HG03025 (cell line): ENCODE data around the gene OR2C3.

ENCODE experiments used
- ATAC-seq: cut with Tn5 transposase; IDR thresholded peaks from one replicate; pipeline ENCODE4 v1.9.1; 2021; ENCODE audit warnings: mild to moderate bottlenecking, moderate library complexity; ENCODE audit not compliant: unreplicated experiment, low FRiP score

OR2C3 gene

GRCh38 chr1:247536340-247536739 is at the start of gene OR2C3:
Gene OR2C3 (minus strand): TSS chr1:247536440. CDS start chr1:247532511, 3,929 bp downstream.
- ATAC-seq = no peak

DNA sequence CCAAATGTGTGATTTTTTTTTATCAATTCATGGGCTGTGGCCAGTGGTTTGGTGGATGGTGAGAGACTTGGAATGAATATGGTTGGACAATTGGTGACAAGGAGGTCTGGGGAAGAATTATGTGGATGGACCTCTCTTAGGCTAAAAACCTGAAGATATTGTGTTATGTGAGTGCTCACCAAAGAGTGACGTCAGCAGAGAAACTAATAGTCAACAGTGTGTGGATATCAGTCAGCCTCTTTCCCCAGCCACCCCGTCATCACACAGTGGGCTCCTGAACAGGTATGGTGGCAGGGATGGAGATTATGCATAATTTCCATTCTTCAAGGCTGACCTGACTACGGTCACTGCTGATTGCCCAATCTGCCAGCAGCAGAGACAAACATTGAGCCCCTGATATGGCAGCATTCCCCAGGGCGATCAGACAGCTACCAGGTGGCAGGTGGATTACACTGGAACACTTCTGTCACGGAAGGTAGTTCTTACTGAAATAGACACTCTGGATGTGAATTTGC is 42.8 kb upstream of the OR2C3 start:
- no peak for ATAC-seq

- ATAC-seq = no peak
These were observed 40.3 kb upstream of the OR2C3 start for GRCh38 chr1:247576514-247576913.

GRCh38 chr1:247574664-247575063 is 38.4 kb upstream of the OR2C3 start:
- no peak for ATAC-seq

- no peak for ATAC-seq
These were observed 38.0 kb upstream of the OR2C3 start for GRCh38 chr1:247574236-247574635.

- ATAC-seq = no peak
These were observed 26.0 kb upstream of the OR2C3 start for GRCh38 chr1:247562198-247562597.

GRCh38 chr1:247561711-247562110 is 25.5 kb upstream of the OR2C3 start:
- no peak for ATAC-seq

- no peak for ATAC-seq
These were observed 21.9 kb upstream of the OR2C3 start for GRCh38 chr1:247557926-247558674.

DNA sequence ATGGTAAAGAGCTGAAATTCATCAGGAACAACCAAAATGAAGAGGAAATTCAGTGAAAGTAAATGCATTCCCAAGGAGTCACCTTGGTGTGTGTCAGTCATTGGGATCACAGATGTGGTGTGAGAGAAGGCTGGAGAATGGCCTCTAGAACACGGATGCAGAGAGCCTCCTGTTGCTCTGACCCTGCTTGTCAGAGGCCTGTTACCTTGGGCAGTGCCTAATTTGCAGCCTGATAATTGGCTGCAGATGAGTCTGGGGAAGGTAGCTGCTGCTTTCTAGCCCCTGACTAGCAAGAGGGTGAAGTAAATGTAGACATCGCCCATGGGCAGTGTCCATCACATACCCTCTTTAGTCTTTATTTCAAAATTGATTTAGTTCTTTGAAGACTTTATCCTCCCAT is 16.0 kb upstream of the OR2C3 start:
- no peak for ATAC-seq

GRCh38 chr1:247551721-247552120 is 15.5 kb upstream of the OR2C3 start:
- ATAC-seq = no peak

- ATAC-seq = no peak
These were observed 12.5 kb upstream of the OR2C3 start, which contains the start of gene GCSAML for GRCh38 chr1:247548769-247549182. Gene GCSAML (plus strand): TSS chr1:247549134. CDS start chr1:247549192, 58 bp downstream.

DNA sequence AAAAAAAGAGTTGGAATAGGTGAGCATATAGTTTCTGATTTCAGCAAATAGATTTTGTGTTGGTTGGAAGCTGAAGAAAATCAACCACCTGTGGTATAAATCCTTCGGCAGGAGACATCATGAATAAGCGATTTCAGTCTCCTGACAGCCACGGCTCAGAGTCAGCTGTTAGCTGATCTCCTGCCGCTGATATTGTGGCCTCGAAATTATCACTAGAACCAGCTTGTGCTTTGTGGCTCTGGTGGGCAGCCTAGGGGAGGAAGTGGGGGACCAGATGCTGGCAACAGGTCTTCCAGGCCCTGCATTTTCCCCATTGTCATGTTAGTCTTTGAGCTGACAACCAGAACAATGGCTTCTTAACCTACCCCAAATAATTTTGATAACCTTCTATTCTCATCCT is 11.9 kb upstream of the OR2C3 start:
- no peak for ATAC-seq

GRCh38 chr1:247542811-247543210 is 6.6 kb upstream of the OR2C3 start:
- ATAC-seq = no peak

GRCh38 chr1:247540581-247540980 is 4.3 kb upstream of the OR2C3 start:
- no peak for ATAC-seq

- ATAC-seq = no peak
These were observed 3.0 kb upstream of the OR2C3 start for GRCh38 chr1:247539215-247539614.

- no peak for ATAC-seq
These were observed 2.3 kb upstream of the OR2C3 start for GRCh38 chr1:247538561-247538960.

GRCh38 chr1:247535402-247535801 is 838 bp downstream of the OR2C3 start:
- ATAC-seq = no peak

- ATAC-seq = no peak
These were observed 4.3 kb downstream of the OR2C3 start for GRCh38 chr1:247531937-247532336.

DNA sequence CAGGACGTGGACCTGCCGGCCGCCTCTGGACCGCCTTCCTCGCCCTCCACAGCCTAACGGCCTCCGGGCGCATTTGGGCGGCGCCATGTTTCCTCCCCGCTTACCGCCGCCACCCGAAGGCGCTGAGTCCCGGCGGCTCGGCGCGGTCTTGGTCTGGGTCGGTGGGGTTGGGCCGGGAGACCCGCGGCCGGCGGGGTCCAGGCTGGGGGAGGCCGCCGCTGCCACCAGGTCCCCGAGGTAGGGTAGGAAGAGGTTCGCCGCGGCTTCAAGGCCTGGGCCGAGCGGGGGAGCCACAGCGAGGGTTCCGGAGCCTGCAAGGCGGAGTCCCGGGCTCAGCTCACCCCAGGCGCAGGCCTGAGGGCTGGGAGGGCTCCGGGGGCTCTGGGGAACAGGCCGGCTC is 5.5 kb downstream of the OR2C3 start:
- ATAC-seq = no peak

- no peak for ATAC-seq
These were observed 6.4 kb downstream of the OR2C3 start for GRCh38 chr1:247529771-247530355.

DNA sequence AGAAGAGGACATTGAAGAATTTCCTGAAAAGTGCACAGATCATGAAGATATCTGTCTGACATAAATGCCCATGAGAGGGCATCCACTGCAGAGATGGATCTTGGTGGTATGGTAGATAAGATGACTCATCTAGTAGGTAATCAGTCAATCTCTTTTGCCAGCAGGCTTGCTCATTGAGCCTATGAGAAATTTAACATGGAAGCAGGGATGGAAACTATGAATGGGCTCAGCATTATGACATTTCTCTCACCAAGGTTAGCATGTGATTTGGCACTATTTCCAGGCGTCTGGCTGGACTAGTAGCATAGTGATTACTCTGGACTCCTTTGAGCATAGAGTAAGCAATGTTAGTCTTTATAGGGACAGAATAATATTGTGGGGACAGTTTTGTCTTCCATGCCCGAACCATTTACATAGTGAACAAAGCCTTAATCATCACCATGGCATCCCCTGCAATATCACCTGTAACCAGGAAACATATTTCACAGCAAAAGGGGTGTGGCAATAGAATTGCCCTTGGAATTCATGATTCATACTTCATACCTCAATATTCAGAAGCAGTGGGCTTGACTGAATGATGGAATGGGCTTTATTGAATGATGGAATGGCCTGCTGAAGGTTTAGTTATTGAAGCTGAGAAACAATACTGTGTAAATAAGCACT is 7.3 kb downstream of the OR2C3 start:
- ATAC-seq = no peak
